K562 (cell line): ENCODE measurements around the gene KSR2. TPM values are rescaled to one million over a fixed set of nuclear protein-coding genes. Genes with fewer than 3 reads are reported as not detected.

Experiments
- ARHGAP35 ChIP-seq: fragments of 450-650 bp; IDR thresholded peaks from 2 replicates; pipeline ENCODE4 v1.6.1; 2018; ENCODE audit not compliant: partially characterized antibody
- ATF7 ChIP-seq: fragments of 450-650 bp; IDR thresholded peaks from 2 replicates; pipeline ENCODE4 v1.7.1; 2014; ENCODE audit warnings: mild to moderate bottlenecking, moderate library complexity
- BCOR ChIP-seq: fragments of 450-650 bp; IDR thresholded peaks from 2 replicates; pipeline ENCODE4 v1.6.1; 2016
- CSDE1 ChIP-seq, 2 experiments: fragments of 450-650 bp; IDR thresholded peaks; 2 replicates each; pipeline ENCODE4 v1.6.1; 2016; ENCODE audit warnings: mild to moderate bottlenecking in 1 of 2
- CTBP1 ChIP-seq: fragments of 450-650 bp; IDR thresholded peaks from 2 replicates; pipeline ENCODE4 v1.6.1; 2016; ENCODE audit warnings: borderline replicate concordance
- EHMT2 ChIP-seq: fragments of 450-650 bp; IDR thresholded peaks from 2 replicates; pipeline ENCODE4 v1.6.1; 2018; ENCODE audit warnings: antibody characterized with exemption
- ELK1 ChIP-seq: sonication (generic); formaldehyde crosslinking; IDR thresholded peaks from 2 replicates; pipeline ENCODE4 v1.8.1; 2022; ENCODE audit warnings: missing genetic modification reagents
- FUS ChIP-seq: fragments of 200-400 bp; formaldehyde crosslinking; optimal IDR thresholded peaks from 2 replicates; pipeline ENCODE3; 2017; ENCODE audit warnings: low read depth, low read length
- MTA2 ChIP-seq: fragments of 450-650 bp; IDR thresholded peaks from 2 replicates; pipeline ENCODE4 v1.6.1; 2016; ENCODE audit warnings: low read depth
- NFATC3 ChIP-seq: fragments of 450-650 bp; IDR thresholded peaks from 2 replicates; pipeline ENCODE4 v1.6.1; 2017; ENCODE audit warnings: mild to moderate bottlenecking
- NFE2L1 ChIP-seq: fragments of 450-650 bp; IDR thresholded peaks from 2 replicates; pipeline ENCODE4 v1.6.1; 2016; ENCODE audit warnings: missing genetic modification characterization, low read depth, mild to moderate bottlenecking, missing compliant biosample characterization, moderate library complexity, borderline replicate concordance
- RFX7 ChIP-seq: fragments of 250-450 bp; sonication (Bioruptor Pico); IDR thresholded peaks from 2 replicates; pipeline ENCODE4 v1.5.1; 2021; ENCODE audit warnings: mild to moderate bottlenecking
- TAL1 ChIP-seq: fragments of 450-650 bp; IDR thresholded peaks from 2 replicates; pipeline ENCODE4 v1.6.1; 2016; ENCODE audit warnings: mild to moderate bottlenecking
- TCFL5 ChIP-seq: fragments of 250-450 bp; sonication (Bioruptor Pico); conservative IDR thresholded peaks from 2 replicates; pipeline ENCODE4 v1.6.1; 2021; ENCODE audit warnings: mild to moderate bottlenecking, moderate library complexity, matching md5 sums
- polyA plus RNA-seq, 8 experiments: library from polyadenylated mRNA; depleted of rRNA in 4 of 8; stranded (reverse) in 5 of 8; unstranded in 3 of 8; fragments of >200 nt; fragmentation: Nextera tagmentation in 2 of 8; fragmentation: Illumina TruSeq in 1 of 8; extraction: Ambion mirVana in 2 of 8; extraction: Trizol in 1 of 8; gene quantifications; 2 replicates each; pipeline versions ENCODE4 v1.2.1 to v1.2.3, GENCODE V29; 2011 to 2014; ENCODE audit warnings: inconsistent platforms in 1 of 8, missing spikeins in 1 of 8
- total RNA-seq, 7 experiments: library from RNA; depleted of rRNA in 6 of 7; stranded (reverse); fragments of >200 nt in 6 of 7; fragmentation: Illumina TruSeq in 2 of 7; extraction: Trizol in 2 of 7; gene quantifications; 2 replicates each; pipeline versions ENCODE4 v1.2.1 to v1.2.3, GENCODE V29; 2011 to 2021; ENCODE audit warnings: low replicate concordance in 1 of 7
- TF ChIP-seq, protein P1 (sequence below): sonication (generic); formaldehyde crosslinking; IDR thresholded peaks from 2 replicates; pipeline ENCODE4 v1.8.0; 2022; ENCODE audit warnings: mild to moderate bottlenecking, missing genetic modification reagents

The KSR2 gene
- total and polyA plus RNA-seq, 9 of the 15 experiments (the other 6 are each of a cell fraction or from before 2014, with no cell fraction given) = not detected

DNA sequence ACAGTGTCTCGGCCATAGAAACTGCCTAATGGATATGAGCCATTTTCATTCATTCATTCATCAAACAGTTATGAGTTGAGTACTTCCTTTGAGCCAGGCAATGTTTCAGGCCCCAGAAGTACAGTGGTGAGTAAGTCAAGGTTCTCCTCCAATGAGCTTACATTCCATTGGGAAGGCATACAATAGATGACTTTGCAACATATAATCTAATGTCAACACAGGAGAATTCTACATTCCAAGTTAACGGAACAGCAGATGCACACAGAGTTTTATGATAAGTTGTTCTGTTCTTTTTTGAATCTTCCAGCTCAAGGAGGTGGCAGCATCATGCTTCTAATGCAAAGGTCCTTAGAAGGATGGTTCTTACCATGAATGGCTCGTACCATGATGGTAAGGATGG lies 44.5 kb upstream of the KSR2 start (continued):
- TF ChIP-seq NFATC3 = no peak
- TF ChIP-seq RFX7 (CRISPR knock-in tag) = no peak
- peak; percentile 27; the same call in 1 of the 2 replicates for TF ChIP-seq ATF7
- TF ChIP-seq TAL1 = peak; percentile 79
- TF ChIP-seq TCFL5 (CRISPR knock-in tag) = no peak
- 0 out of 2 replicates have a peak, but pooled peaks have one; percentile 29 for TF ChIP-seq BCOR
- no peak for TF ChIP-seq NFE2L1 (tag)
- TF ChIP-seq, protein P1, sequence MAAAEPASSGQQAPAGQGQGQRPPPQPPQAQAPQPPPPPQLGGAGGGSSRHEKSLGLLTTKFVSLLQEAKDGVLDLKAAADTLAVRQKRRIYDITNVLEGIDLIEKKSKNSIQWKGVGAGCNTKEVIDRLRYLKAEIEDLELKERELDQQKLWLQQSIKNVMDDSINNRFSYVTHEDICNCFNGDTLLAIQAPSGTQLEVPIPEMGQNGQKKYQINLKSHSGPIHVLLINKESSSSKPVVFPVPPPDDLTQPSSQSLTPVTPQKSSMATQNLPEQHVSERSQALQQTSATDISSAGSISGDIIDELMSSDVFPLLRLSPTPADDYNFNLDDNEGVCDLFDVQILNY (CRISPR knock-in tag) = no peak
- no peak for TF ChIP-seq ARHGAP35
- TF ChIP-seq MTA2 = peak; percentile 63; the same call in 1 of the 2 replicates
- no peak for TF ChIP-seq ELK1
- TF ChIP-seq CSDE1 (IDR thresholded peaks at IDR 0.05) = no peak
- no peak for TF ChIP-seq FUS
- peak; percentile 74 for TF ChIP-seq EHMT2
- 0 out of 2 replicates have a peak, but pooled peaks have one; percentile 45 for TF ChIP-seq CTBP1
